ENCODE data around the gene PTPRD. TPM values are rescaled to one million over a fixed set of nuclear protein-coding genes. Genes with fewer than 3 reads are reported as not detected.

PTPRD gene
- total and polyA plus RNA-seq, 2 donors (not counting 1 experiment from before 2014, with no cell fraction given): not detected

DNA sequence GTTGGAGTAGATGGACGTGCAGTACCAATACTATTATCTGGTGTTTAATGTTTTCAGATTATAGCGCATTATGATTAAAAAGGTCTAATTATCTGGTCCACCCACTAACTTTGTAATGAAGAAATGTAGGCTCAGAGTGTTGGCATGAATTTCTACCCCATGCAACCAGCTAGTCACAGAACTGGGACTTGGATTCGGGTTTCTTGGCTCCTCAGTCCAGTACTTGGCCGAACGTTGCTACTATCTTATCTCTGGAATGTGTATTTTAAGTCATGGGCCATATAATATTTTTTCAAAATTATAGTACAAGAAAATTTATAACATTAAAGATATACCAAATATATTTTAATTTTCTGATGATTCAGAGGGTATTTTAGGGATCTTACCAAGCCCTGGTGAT, 2155.7 kb downstream of the PTPRD start:
- Histone ChIP-seq H3K9ac (ENCODE audit: low read length) (no peak overlapping the region), H3K4me2 (replicated peaks; ENCODE audit: low read depth, low read length, poor library complexity, severe bottlenecking) (no peak overlapping the region), H3K9me3 (ENCODE audit: control extremely low read depth in 1 of 3, control insufficient read depth in 2 of 3, insufficient read depth in 1 of 3, low read length in 2 of 3) (no peaks in the 10 kb centered on the region), H3K36me3 (replicated peaks in 1 of 2; ENCODE audit: control extremely low read depth in 1 of 2, control insufficient read depth in 1 of 2, extremely low read depth in 1 of 2, insufficient read depth in 2 of 2, low read length in 1 of 2) (no peaks in the 10 kb centered on the region), H3K27me3 (replicated peaks in 1 of 4; ENCODE audit: control extremely low read depth in 1 of 4, control insufficient read depth in 3 of 4, insufficient read depth in 4 of 4, low read length in 3 of 4) (no peaks in the 10 kb centered on the region), H3K79me2 (ENCODE audit: control insufficient read depth, insufficient read depth, low read length) (no peaks in the 10 kb centered on the region), H4K20me1 (ENCODE audit: control insufficient read depth, insufficient read depth, low read length, poor library complexity, severe bottlenecking) (no peaks in the 10 kb centered on the region), H2AFZ (ENCODE audit: insufficient read depth, low read depth, low read length, poor library complexity, severe bottlenecking) (no peak overlapping the region), H3K27ac (ENCODE audit: low read length in 2 of 2) (no peak overlapping the region), H3K4me1 (ENCODE audit: control insufficient read depth in 2 of 2, insufficient read depth in 2 of 2, low read length in 2 of 2) (no peaks in the 10 kb centered on the region), H3K4me3 (ENCODE audit: control extremely low read depth in 1 of 5, extremely low read depth in 1 of 5, insufficient read depth in 1 of 5, low read depth in 2 of 5, low read length in 4 of 5) (no peak overlapping the region)
- Mint-ChIP-seq H3K9me3 (ENCODE audit: insufficient read depth) (no peaks in the 10 kb centered on the region), H3K27me3 (no peaks in the 10 kb centered on the region), H3K4me1 (no peaks in the 10 kb centered on the region), H3K27ac (no peak overlapping the region), H3K4me3 (no peak overlapping the region)
- ATAC-seq (ENCODE audit: low read depth) (no peak), DNase-seq (no peak)
- TF ChIP-seq EZH2 (IDR thresholded peaks at IDR 0.05; ENCODE audit: borderline replicate concordance, insufficient read depth, low read depth, low read length, poor library complexity, severe bottlenecking): no peak
- TF ChIP-seq CTCF (IDR thresholded peaks at IDR 0.05): no peak
- CTCF ChIA-PET: no interaction called here
- intact Hi-C loops (cut with micrococcal nuclease): no loop called here
- no CpG with 5 or more reads among the region's 5 CpGs for WGBS (ENCODE audit: insufficient coverage)
- POLR2A ChIA-PET: no interaction called here

- ChIA-PET CTCF (no interaction called here), POLR2A (no interaction called here)
- Mint-ChIP-seq H3K4me3 (no peak overlapping the region), H3K27me3 (no peaks in the 10 kb centered on the region), H3K27ac (no peak overlapping the region), H3K9me3 (ENCODE audit: insufficient read depth) (no peaks in the 10 kb centered on the region), H3K4me1 (no peaks in the 10 kb centered on the region)
- Histone ChIP-seq H3K9me3 (ENCODE audit: control extremely low read depth in 1 of 3, control insufficient read depth in 2 of 3, insufficient read depth in 1 of 3, low read length in 2 of 3) (no peaks in the 10 kb centered on the region), H3K4me3 (ENCODE audit: control extremely low read depth in 1 of 5, extremely low read depth in 1 of 5, insufficient read depth in 1 of 5, low read depth in 2 of 5, low read length in 4 of 5) (no peak overlapping the region), H3K27ac (ENCODE audit: low read length in 2 of 2) (no peak overlapping the region), H2AFZ (ENCODE audit: insufficient read depth, low read depth, low read length, poor library complexity, severe bottlenecking) (no peak overlapping the region), H3K4me1 (ENCODE audit: control insufficient read depth in 2 of 2, insufficient read depth in 2 of 2, low read length in 2 of 2) (no peaks in the 10 kb centered on the region), H3K36me3 (replicated peaks in 1 of 2; ENCODE audit: control extremely low read depth in 1 of 2, control insufficient read depth in 1 of 2, extremely low read depth in 1 of 2, insufficient read depth in 2 of 2, low read length in 1 of 2) (no peaks in the 10 kb centered on the region), H3K27me3 (replicated peaks in 1 of 4; ENCODE audit: control extremely low read depth in 1 of 4, control insufficient read depth in 3 of 4, insufficient read depth in 4 of 4, low read length in 3 of 4) (no peaks in the 10 kb centered on the region), H3K9ac (ENCODE audit: low read length) (no peak overlapping the region), H4K20me1 (ENCODE audit: control insufficient read depth, insufficient read depth, low read length, poor library complexity, severe bottlenecking) (no peaks in the 10 kb centered on the region), H3K79me2 (ENCODE audit: control insufficient read depth, insufficient read depth, low read length) (no peaks in the 10 kb centered on the region), H3K4me2 (replicated peaks; ENCODE audit: low read depth, low read length, poor library complexity, severe bottlenecking) (no peak overlapping the region)
- intact Hi-C loops (cut with micrococcal nuclease): no loop called here
- ATAC-seq (ENCODE audit: low read depth) (no peak), DNase-seq (no peak)
- TF ChIP-seq CTCF (IDR thresholded peaks at IDR 0.05) (no peak), EZH2 (IDR thresholded peaks at IDR 0.05; ENCODE audit: borderline replicate concordance, insufficient read depth, low read depth, low read length, poor library complexity, severe bottlenecking) (no peak)
Measured at GRCh38 chr9:8456344-8456743, 2156.5 kb downstream of the PTPRD start.

Measured in B cell (primary cell).